GM12878 (cell line): Measurements from ENCODE around the gene ILKAP. TPM values are rescaled to one million over a fixed set of nuclear protein-coding genes. Genes with fewer than 3 reads are reported as not detected.

Source experiments
- ATAC-seq: fragments of 200-7000 bp; cut with Tn5 transposase; 3 replicates; pipeline ENCODE4 v1.9.1; 2020; ENCODE audit warnings: mild to moderate bottlenecking, moderate library complexity
- BruUV-seq: library from RNA; stranded (reverse); fragments of 400-500 nt; replicated peaks from 2 replicates; lab custom pipeline; 2021; lab: Mats Ljungman, UMichigan
- CTCF ChIA-PET: fragments of 300-600 bp; sonication (Branson Sonifier 250); formaldehyde crosslinking; extraction: SDS; loops from one replicate; lab custom pipeline; 2021; ENCODE audit warnings: inconsistent platforms; lab: Yijun Ruan, JAX
- POLR2A ChIA-PET: fragments of 350-600 bp; formaldehyde crosslinking; extraction: SDS; loops from one replicate; lab custom pipeline; 2021; ENCODE audit warnings: inconsistent platforms; lab: Charles Lee
- RAD21 ChIA-PET: fragments of 300-600 bp; sonication (Branson Sonifier 250); formaldehyde crosslinking; loops from one replicate; lab custom pipeline; 2023; ENCODE audit warnings: antibody characterized with exemption; ENCODE audit not compliant: unreplicated experiment; lab: Charles Lee
- SMC1A ChIA-PET: fragments of 300-600 bp; sonication (Branson Sonifier 250); formaldehyde crosslinking; loops from one replicate; lab custom pipeline; 2023; ENCODE audit not compliant: unreplicated experiment, uncharacterized antibody; lab: Charles Lee
- DNase-seq: peaks from one replicate; pipeline ENCODE4 v3.0.0-alpha.2; 2011; ENCODE audit warnings: low read depth, low spot score
- FAIRE-seq: peaks from 3 replicates; lab custom pipeline; 2011; peaks lifted over from hg19 to GRCh38; lab: Jason Lieb, UNC
- H2AFZ ChIP-seq: 2 replicates; pipeline ENCODE4 v1.6.0; 2011; ENCODE audit warnings: low read depth, low read length, control low read depth; ENCODE audit not compliant: control insufficient read depth
- H3K27ac ChIP-seq: 2 replicates; pipeline ENCODE4 v1.5.1; 2011; ENCODE audit warnings: control low read depth; ENCODE audit not compliant: control insufficient read depth, insufficient read depth
- H3K27me3 ChIP-seq, 2 experiments: replicated peaks in 1 of 2; 2 replicates each; pipeline versions ENCODE4 v1.6.0 to v1.6.1; 2011; ENCODE audit warnings: low read length in 1 of 2; ENCODE audit not compliant: control insufficient read depth in 2 of 2, insufficient read depth in 2 of 2
- H3K36me3 ChIP-seq, 2 experiments: 2 replicates each; pipeline ENCODE4 v1.5.1; 2011; ENCODE audit warnings: low read length in 1 of 2; ENCODE audit not compliant: control insufficient read depth in 2 of 2, insufficient read depth in 2 of 2
- H3K4me1 ChIP-seq: 2 replicates; pipeline ENCODE4 v1.6.1; 2011; ENCODE audit warnings: mild to moderate bottlenecking, low read length, moderate library complexity, mixed read lengths; ENCODE audit not compliant: control insufficient read depth, insufficient read depth
- H3K4me2 ChIP-seq: 2 replicates; pipeline ENCODE4 v1.6.0; 2011; ENCODE audit warnings: control low read depth; ENCODE audit not compliant: control insufficient read depth, insufficient read depth
- H3K4me3 ChIP-seq: fragments of 200-600 bp; sonication (generic); 2 replicates; pipeline ENCODE4 v1.5.1; 2016
- H3K79me2 ChIP-seq: 2 replicates; pipeline ENCODE4 v1.6.0; 2011; ENCODE audit warnings: low read length; ENCODE audit not compliant: control insufficient read depth, insufficient read depth
- H3K9ac ChIP-seq: 2 replicates; pipeline ENCODE4 v1.8.0; 2011; ENCODE audit warnings: low read length, control low read depth, mixed read lengths; ENCODE audit not compliant: control insufficient read depth, insufficient read depth
- H3K9me3 ChIP-seq: replicated peaks from 3 replicates; pipeline ENCODE4 v1.5.1; 2011; ENCODE audit warnings: mild to moderate bottlenecking, low read length; ENCODE audit not compliant: control insufficient read depth, insufficient read depth
- H4K20me1 ChIP-seq: 2 replicates; pipeline ENCODE4 v1.6.0; 2011; ENCODE audit not compliant: control insufficient read depth, insufficient read depth
- EED ChIP-seq: sonication (generic); IDR thresholded peaks from 2 replicates; pipeline ENCODE4 v1.6.1; 2016; ENCODE audit warnings: antibody characterized with exemption, low read depth
- IKZF1 ChIP-seq: fragments of 450-650 bp; conservative IDR thresholded peaks from 2 replicates; pipeline ENCODE4 v1.6.1; 2017; ENCODE audit warnings: antibody characterized with exemption, mild to moderate bottlenecking
- MXI1 ChIP-seq: fragments of 150-350 bp; IDR thresholded peaks from 2 replicates; pipeline ENCODE4 v1.6.1; 2011; ENCODE audit warnings: low read depth, mild to moderate bottlenecking, inconsistent platforms, low read length, improper control_type of control experiment
- NR2F1 ChIP-seq: fragments of 450-650 bp; conservative IDR thresholded peaks from 2 replicates; pipeline ENCODE4 v1.6.1; 2017; ENCODE audit warnings: mild to moderate bottlenecking
- SREBF1 ChIP-seq: IDR thresholded peaks from 2 replicates; pipeline ENCODE4 v1.6.1; 2012; ENCODE audit warnings: mild to moderate bottlenecking, low read length
- SUPT20H ChIP-seq: IDR thresholded peaks from 2 replicates; pipeline ENCODE4 v1.6.1; 2011; ENCODE audit warnings: low read depth, mild to moderate bottlenecking, low read length, moderate library complexity, borderline replicate concordance; ENCODE audit not compliant: control insufficient read depth
- WRNIP1 ChIP-seq: IDR thresholded peaks from 2 replicates; pipeline ENCODE4 v1.6.1; 2011; ENCODE audit warnings: low read depth, low read length, improper control_type of control experiment, borderline replicate concordance
- WGBS: methylation state at CpG from one replicate; pipeline ENCODE4 v1.1.6; 2016; ENCODE audit warnings: low lambda C conversion rate; ENCODE audit not compliant: insufficient replicate concordance, insufficient coverage; ENCODE audit errors: missing lambda C conversion rate; 5-methylcytosine and 5-hydroxymethylcytosine counted together
- in situ Hi-C: fragments of 300-500 bp; cut with MboI; formaldehyde crosslinking; loops from 9 replicates; pipeline ENCODE4 v1.14.3; 2018; ENCODE audit warnings: mixed read lengths
- intact Hi-C: fragments of 100-400 bp; cut with micrococcal nuclease; formaldehyde crosslinking; loops from one replicate; pipeline ENCODE4 v1.14.2; 2022; ENCODE audit not compliant: unreplicated experiment
- polyA plus RNA-seq, 11 experiments: library from polyadenylated mRNA; depleted of rRNA in 4 of 11; unstranded in 6 of 11; stranded (reverse) in 5 of 11; fragments of >200 nt; fragmentation: Nextera tagmentation in 4 of 11; fragmentation: Illumina TruSeq in 1 of 11; extraction: Ambion mirVana in 4 of 11; extraction: Trizol in 1 of 11; gene quantifications; 1 replicate in 1 of 11; 2 replicates in 10 of 11; pipeline versions ENCODE4 v1.2.1 to v1.2.3, GENCODE V29; 2011 to 2016; ENCODE audit warnings: inconsistent platforms in 2 of 11, missing spikeins in 2 of 11, low read depth in 1 of 11
- total RNA-seq, 4 experiments: library from RNA; depleted of rRNA in 3 of 4; stranded (reverse); fragments of >200 nt in 3 of 4; fragmentation: Illumina TruSeq in 1 of 4; extraction: Trizol in 1 of 4; gene quantifications; 2 replicates each; pipeline versions ENCODE4 v1.2.1 to v1.2.3, GENCODE V29; 2013 to 2021
- TF ChIP-seq, protein P1 (sequence below): IDR thresholded peaks from 2 replicates; pipeline ENCODE4 v1.6.1; 2011; ENCODE audit warnings: low read depth, low read length, improper control_type of control experiment, borderline replicate concordance
- TF ChIP-seq, protein P2 (sequence below): fragments of 450-650 bp; formaldehyde crosslinking; IDR thresholded peaks from 2 replicates; pipeline ENCODE4 v1.5.0; 2022; ENCODE audit warnings: mild to moderate bottlenecking, missing genetic modification characterization
- TF ChIP-seq, protein P3 (sequence below): fragments of 450-650 bp; IDR thresholded peaks from 2 replicates; pipeline ENCODE4 v1.6.1; 2017; ENCODE audit warnings: mild to moderate bottlenecking, low read depth, inconsistent platforms; ENCODE audit not compliant: poor library complexity, severe bottlenecking

The ILKAP gene
- total and polyA plus RNA-seq, 10 of the 15 experiments (the other 5 are each of a cell fraction or from before 2014, with no cell fraction given), result 4.2 to 65.3 (median 37.3) TPM

DNA sequence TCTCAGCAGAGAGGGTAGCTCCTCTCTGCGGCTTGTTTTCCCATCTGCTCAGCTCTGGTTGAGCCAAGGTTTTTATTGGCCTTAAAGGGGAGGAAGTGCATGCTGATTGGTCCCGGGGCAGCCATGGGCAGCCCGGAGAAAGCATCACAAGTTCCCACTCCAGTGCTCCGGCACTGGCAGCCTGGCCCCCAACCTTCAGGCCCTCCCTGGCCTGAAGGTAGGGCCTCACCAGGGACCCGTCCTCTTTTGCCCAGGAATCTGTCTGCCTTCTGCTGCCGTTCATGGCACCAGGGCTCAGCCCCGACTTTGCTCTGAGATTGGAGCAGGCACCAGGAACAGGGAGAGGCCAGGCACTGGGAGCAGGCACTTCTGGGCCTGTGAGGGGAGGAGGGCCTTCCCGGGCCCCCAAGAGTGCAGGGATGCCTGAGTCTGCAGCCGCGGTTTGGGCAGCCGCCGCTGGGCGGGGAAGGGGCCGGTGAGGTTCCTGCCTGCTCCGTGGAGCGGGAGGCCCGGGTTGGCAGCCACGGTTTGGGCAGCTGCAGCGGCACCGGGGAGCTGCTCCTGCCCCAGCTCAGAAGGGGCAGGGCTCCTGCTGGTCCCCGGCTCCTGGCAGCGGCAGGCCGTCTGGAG, 17.5 kb upstream of the ILKAP start:
- Histone ChIP-seq H3K9me3 (no peaks in the 10 kb centered on the region), H4K20me1 (no peaks in the 10 kb centered on the region), H3K4me1 (no peaks in the 10 kb centered on the region), H3K4me3 (no peak overlapping the region), H3K9ac (no peak overlapping the region), H3K4me2 (no peak overlapping the region), H2AFZ (no peak overlapping the region), H3K36me3 (no peaks in the 10 kb centered on the region), H3K79me2 (no peaks in the 10 kb centered on the region), H3K27ac (no peak overlapping the region), H3K27me3 (0 out of 4 replicates have a peak, but pooled peaks cover 0 to 1% of the 10 kb centered on the region in 2 experiments)
- SMC1A ChIA-PET, result no interaction called here
- POLR2A ChIA-PET, result no interaction called here
- FAIRE-seq (no peak), ATAC-seq (no peak), DNase-seq (no peak)
- in situ Hi-C loops, result no loop called here
- no peak for TF ChIP-seq WRNIP1
- no peak for TF ChIP-seq MXI1
- RAD21 ChIA-PET, result no interaction called here
- intact Hi-C loops, result no loop called here
- WGBS, result 64% methylated on average over 22 of the region's 23 CpGs
- BruUV-seq, result no TSS peak
- CTCF ChIA-PET, result no interaction called here

DNA sequence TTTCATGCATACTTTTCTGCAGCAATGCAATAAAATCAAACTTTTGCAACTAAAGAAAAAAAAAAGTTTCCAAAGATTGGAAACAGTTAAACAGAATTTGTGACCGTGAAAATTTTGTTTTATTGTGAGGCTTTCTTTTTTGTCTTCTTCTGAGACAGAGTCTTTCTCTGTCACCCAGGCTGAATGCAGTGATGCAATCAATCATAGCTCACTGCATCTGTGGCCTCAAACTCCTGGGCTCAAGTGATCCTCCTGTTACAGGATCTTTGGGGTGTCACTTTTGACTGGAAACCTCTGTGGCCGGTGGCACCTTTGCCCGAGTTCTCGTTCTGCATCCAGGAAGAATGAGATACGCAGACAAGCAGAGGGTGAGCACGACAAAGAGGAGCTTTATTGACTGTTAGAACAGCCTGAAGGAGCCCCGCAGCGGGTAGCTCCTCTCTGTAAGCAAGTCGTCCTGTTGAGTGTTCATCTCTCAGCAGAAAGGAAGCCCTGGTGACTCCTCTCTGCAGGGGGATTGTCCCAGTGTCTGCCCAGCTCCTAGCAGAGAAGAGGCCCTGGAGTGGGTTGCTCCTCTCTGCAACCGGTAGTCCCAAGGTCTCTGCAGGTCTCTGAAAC, 16.9 kb upstream of the ILKAP start:
- 49% methylated on average over 10 of the region's 10 CpGs for WGBS
- ATAC-seq (no peak), DNase-seq (no peak), FAIRE-seq (no peak)
- no TSS peak for BruUV-seq
- intact Hi-C loops, result no loop called here
- H3K9me3 ChIP-seq, result no peaks in the 10 kb centered on the region
- no peaks in the 10 kb centered on the region for H3K4me1 ChIP-seq
- no peak overlapping the region for H2AFZ ChIP-seq
- no peaks in the 10 kb centered on the region for H4K20me1 ChIP-seq
- H3K27ac ChIP-seq, result no peak overlapping the region
- H3K27me3 ChIP-seq, result 0 out of 4 replicates have a peak, but pooled peaks cover 0 to 1% of the 10 kb centered on the region in 2 experiments
- in situ Hi-C loops, result no loop called here
- no peak overlapping the region for H3K4me2 ChIP-seq
- no peaks in the 10 kb centered on the region for H3K79me2 ChIP-seq
- no peaks in the 10 kb centered on the region for H3K36me3 ChIP-seq
- RAD21 ChIA-PET, result no interaction called here
- no peak overlapping the region for H3K4me3 ChIP-seq
- CTCF ChIA-PET, result no interaction called here
- POLR2A ChIA-PET, result no interaction called here
- SMC1A ChIA-PET, result no interaction called here
- no peak overlapping the region for H3K9ac ChIP-seq
- no peak for TF ChIP-seq SREBF1
- no peak for TF ChIP-seq IKZF1
- TF ChIP-seq EED, result no peak
- TF ChIP-seq SUPT20H, result no peak
- no peak for TF ChIP-seq NR2F1
- TF ChIP-seq, protein P1, sequence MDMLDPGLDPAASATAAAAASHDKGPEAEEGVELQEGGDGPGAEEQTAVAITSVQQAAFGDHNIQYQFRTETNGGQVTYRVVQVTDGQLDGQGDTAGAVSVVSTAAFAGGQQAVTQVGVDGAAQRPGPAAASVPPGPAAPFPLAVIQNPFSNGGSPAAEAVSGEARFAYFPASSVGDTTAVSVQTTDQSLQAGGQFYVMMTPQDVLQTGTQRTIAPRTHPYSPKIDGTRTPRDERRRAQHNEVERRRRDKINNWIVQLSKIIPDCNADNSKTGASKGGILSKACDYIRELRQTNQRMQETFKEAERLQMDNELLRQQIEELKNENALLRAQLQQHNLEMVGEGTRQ, result no peak
- TF ChIP-seq, protein P2, sequence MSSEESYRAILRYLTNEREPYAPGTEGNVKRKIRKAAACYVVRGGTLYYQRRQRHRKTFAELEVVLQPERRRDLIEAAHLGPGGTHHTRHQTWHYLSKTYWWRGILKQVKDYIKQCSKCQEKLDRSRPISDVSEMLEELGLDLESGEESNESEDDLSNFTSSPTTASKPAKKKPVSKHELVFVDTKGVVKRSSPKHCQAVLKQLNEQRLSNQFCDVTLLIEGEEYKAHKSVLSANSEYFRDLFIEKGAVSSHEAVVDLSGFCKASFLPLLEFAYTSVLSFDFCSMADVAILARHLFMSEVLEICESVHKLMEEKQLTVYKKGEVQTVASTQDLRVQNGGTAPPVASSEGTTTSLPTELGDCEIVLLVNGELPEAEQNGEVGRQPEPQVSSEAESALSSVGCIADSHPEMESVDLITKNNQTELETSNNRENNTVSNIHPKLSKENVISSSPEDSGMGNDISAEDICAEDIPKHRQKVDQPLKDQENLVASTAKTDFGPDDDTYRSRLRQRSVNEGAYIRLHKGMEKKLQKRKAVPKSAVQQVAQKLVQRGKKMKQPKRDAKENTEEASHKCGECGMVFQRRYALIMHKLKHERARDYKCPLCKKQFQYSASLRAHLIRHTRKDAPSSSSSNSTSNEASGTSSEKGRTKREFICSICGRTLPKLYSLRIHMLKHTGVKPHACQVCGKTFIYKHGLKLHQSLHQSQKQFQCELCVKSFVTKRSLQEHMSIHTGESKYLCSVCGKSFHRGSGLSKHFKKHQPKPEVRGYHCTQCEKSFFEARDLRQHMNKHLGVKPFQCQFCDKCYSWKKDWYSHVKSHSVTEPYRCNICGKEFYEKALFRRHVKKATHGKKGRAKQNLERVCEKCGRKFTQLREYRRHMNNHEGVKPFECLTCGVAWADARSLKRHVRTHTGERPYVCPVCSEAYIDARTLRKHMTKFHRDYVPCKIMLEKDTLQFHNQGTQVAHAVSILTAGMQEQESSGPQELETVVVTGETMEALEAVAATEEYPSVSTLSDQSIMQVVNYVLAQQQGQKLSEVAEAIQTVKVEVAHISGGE (CRISPR knock-in tag), result no peak
- TF ChIP-seq, protein P3, sequence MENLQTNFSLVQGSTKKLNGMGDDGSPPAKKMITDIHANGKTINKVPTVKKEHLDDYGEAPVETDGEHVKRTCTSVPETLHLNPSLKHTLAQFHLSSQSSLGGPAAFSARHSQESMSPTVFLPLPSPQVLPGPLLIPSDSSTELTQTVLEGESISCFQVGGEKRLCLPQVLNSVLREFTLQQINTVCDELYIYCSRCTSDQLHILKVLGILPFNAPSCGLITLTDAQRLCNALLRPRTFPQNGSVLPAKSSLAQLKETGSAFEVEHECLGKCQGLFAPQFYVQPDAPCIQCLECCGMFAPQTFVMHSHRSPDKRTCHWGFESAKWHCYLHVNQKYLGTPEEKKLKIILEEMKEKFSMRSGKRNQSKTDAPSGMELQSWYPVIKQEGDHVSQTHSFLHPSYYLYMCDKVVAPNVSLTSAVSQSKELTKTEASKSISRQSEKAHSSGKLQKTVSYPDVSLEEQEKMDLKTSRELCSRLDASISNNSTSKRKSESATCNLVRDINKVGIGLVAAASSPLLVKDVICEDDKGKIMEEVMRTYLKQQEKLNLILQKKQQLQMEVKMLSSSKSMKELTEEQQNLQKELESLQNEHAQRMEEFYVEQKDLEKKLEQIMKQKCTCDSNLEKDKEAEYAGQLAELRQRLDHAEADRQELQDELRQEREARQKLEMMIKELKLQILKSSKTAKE, result no peak
